Upper lobe of left lung (tissue), 6 donors: ENCODE data around the gene KLF17. TPM values are rescaled to one million over a fixed set of nuclear protein-coding genes. Genes with fewer than 3 reads are reported as not detected.
"Not testable (repeated sequence)": the region's sequence is repeated elsewhere in the genome, so short reads cannot be mapped to it uniquely, and the experiment has no call there.

Experiments used
- ATAC-seq, 2 donors: fragments of 200-7000 bp; cut with Tn5 transposase; one replicate each; pipeline ENCODE4 v1.9.1; 2022; ENCODE audit warnings: mild to moderate bottlenecking in 2 of 2, moderate library complexity in 2 of 2; ENCODE audit not compliant: low FRiP score in 2 of 2
- DNase-seq, 2 donors: peaks; one replicate each; pipeline ENCODE4 v3.0.0-alpha.2; 2019 to 2020
- H3K27ac ChIP-seq, 4 donors: fragments of 200-600 bp; sonication (generic); one replicate each; pipeline ENCODE4 v1.5.1; 2016 to 2019
- H3K27me3 ChIP-seq, 4 donors: fragments of 200-600 bp; sonication (generic); one replicate each; pipeline ENCODE4 v1.5.1; 2017 to 2019
- H3K36me3 ChIP-seq, 4 donors: fragments of 200-600 bp; sonication (generic); one replicate each; pipeline ENCODE4 v1.5.1; 2016 to 2019
- H3K4me1 ChIP-seq, 4 donors: fragments of 200-600 bp; sonication (generic); one replicate each; pipeline ENCODE4 v1.5.1; 2018 to 2019
- H3K4me3 ChIP-seq, 4 donors: fragments of 200-600 bp; sonication (generic); one replicate each; pipeline ENCODE4 v1.5.1; 2017 to 2019; ENCODE audit warnings: mild to moderate bottlenecking in 2 of 4, moderate library complexity in 1 of 4
- H3K9me3 ChIP-seq, 4 donors: fragments of 200-600 bp; sonication (generic); one replicate each; pipeline ENCODE4 v1.5.1; 2018 to 2019
- EP300 ChIP-seq, 4 donors: sonication (generic); formaldehyde crosslinking; IDR thresholded peaks; one replicate each; pipeline ENCODE4 v1.5.1; 2017; ENCODE audit warnings: antibody characterized with exemption in 4 of 4, control low read depth in 2 of 4
- POLR2A ChIP-seq, 4 donors: fragments of 450-650 bp; IDR thresholded peaks; one replicate each; pipeline ENCODE4 v1.5.1; 2016 to 2017; ENCODE audit warnings: antibody characterized with exemption in 4 of 4, mild to moderate bottlenecking in 2 of 4
- POLR2AphosphoS5 ChIP-seq, 2 donors: sonication (generic); formaldehyde crosslinking; IDR thresholded peaks; one replicate each; pipeline ENCODE4 v1.5.1; 2017; ENCODE audit warnings: antibody characterized with exemption in 2 of 2
- WGBS, 2 donors: methylation state at CpG; one replicate each; pipeline ENCODE4 v1.1.5; 2017 to 2018; 5-methylcytosine and 5-hydroxymethylcytosine counted together
- total RNA-seq, 6 donors: library from RNA; depleted of rRNA in 4 of 6; stranded (reverse); fragments of >200 nt in 4 of 6; gene quantifications; one replicate each; pipeline versions ENCODE4 v1.1.0 to v1.2.1, GENCODE V29; 2016 to 2021
- TF ChIP-seq, protein P1 (sequence below), 6 experiments: fragments of 450-650 bp in 4 of 6; fragments of 200-600 bp in 2 of 6; sonication (generic) in 2 of 6; IDR thresholded peaks; one replicate each; pipeline ENCODE4 v1.5.1; 2016 to 2019; ENCODE audit warnings: antibody characterized with exemption in 6 of 6
- donor health status: DM: no; HTN: no; CAD: no; lungs with moderate emphysema.
- donor health status: DM: no; HTN: yes; CAD: no; lungs with severe emphysema.

Gene KLF17
- total RNA-seq, 6 donors from 2014 or later = 0.11 to 0.39 (median 0.33) TPM; not detected in 1

DNA sequence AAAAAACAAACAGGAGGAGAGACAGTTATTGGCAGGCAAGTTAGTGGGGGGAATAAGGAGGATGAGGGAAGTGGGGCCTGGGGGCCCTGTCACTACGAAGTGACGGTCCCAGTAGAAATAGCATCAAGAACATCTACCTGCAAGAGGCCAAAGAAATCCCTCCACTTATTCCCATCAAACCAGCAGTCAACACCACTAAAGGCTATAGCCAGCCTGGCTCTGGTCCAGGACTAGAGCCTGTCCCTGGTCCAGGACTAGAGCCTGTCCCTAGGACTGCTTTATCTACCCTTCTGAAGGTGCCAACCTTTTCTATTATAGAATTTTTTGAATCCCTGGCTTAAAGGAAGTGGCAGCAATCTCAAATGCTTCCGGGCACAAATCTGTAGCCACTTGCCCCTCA is 19.6 kb downstream of the KLF17 start:
- WGBS, 2 donors = 76 to 87% methylated on average over 3 of the region's 3 CpGs
- Histone ChIP-seq H3K9me3 (peaks cover 0 to under 1% (median 0%) of the 10 kb centered on the region in 4 donors), H3K27me3 (no peaks in the 10 kb centered on the region), H3K36me3 (no peaks in the 10 kb centered on the region), H3K27ac (no peak overlapping the region), H3K4me1 (no peaks in the 10 kb centered on the region), H3K4me3 (no peak overlapping the region)
- ATAC-seq = no peak
- DNase-seq = no peak
- no peak for TF ChIP-seq POLR2A (IDR thresholded peaks at IDR 0.05)
- no peak for TF ChIP-seq POLR2AphosphoS5 (IDR thresholded peaks at IDR 0.05)
- TF ChIP-seq EP300 (IDR thresholded peaks at IDR 0.05) = no peak
- TF ChIP-seq, protein P1, sequence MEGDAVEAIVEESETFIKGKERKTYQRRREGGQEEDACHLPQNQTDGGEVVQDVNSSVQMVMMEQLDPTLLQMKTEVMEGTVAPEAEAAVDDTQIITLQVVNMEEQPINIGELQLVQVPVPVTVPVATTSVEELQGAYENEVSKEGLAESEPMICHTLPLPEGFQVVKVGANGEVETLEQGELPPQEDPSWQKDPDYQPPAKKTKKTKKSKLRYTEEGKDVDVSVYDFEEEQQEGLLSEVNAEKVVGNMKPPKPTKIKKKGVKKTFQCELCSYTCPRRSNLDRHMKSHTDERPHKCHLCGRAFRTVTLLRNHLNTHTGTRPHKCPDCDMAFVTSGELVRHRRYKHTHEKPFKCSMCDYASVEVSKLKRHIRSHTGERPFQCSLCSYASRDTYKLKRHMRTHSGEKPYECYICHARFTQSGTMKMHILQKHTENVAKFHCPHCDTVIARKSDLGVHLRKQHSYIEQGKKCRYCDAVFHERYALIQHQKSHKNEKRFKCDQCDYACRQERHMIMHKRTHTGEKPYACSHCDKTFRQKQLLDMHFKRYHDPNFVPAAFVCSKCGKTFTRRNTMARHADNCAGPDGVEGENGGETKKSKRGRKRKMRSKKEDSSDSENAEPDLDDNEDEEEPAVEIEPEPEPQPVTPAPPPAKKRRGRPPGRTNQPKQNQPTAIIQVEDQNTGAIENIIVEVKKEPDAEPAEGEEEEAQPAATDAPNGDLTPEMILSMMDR (IDR thresholded peaks at IDR 0.05) = no peak

DNA sequence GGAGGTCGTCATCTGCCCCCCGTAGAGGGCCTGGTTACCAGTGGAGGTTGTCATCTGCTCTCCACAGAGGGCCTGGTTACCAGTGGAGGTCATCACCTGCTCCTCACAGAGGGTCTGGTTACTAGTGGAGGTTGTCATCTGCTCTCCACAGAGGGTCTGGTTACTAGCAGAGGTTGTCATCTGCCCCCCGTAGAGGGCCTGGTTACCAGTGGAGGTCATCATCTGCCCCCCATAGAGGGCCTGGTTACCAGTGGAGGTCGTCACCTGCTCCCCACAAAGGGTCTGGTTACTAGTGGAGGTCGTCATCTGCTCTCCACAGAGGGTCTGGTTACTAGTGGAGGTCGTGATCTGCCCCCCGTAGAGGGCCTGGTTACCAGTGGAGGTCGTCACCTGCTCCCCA is 20.9 kb downstream of the KLF17 start:
- not testable (repeated sequence) for H3K27me3 ChIP-seq, H3K4me1 ChIP-seq, H3K36me3 ChIP-seq, ATAC-seq, DNase-seq, H3K27ac ChIP-seq, H3K4me3 ChIP-seq
- H3K9me3 ChIP-seq = peaks cover 0 to 11% (median 4%) of the 10 kb centered on the region in 4 donors
- 73% methylated on average over 4 of the region's 8 CpGs; no CpG with 5 or more reads in 1 of the 2 donors for WGBS, 2 donors

DNA sequence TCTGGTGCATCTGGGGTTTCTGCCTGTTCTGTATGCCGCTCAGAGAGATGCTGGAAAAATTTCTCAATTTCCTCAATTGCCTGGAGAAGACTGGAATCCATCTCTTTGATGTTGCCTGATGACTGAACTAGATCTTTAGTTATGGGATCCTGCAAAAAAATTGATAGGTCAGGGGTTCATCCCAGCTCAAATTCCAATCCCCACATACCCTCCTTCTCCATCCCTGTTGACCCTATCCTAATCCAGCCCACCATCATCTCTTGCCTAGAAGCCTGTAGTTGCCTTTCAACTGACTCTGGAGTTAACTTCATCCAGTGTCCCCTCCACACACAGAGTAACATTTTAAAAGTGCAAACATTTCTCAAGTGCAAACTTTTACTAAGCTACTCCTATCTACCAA is 22.9 kb downstream of the KLF17 start, which contains the start of gene KLF18:
TSS of gene KLF18 (minus strand) at position 101 of the 400 bp plus-strand sequence. CDS start at position 101, 0 bp downstream.
- Histone ChIP-seq H3K27me3 (no peaks in the 10 kb centered on the region), H3K4me1 (no peaks in the 10 kb centered on the region), H3K27ac (no peak within 1 kb of the TSS), H3K9me3 (peaks cover 10 to 28% (median 19%) of the 10 kb centered on the region in 4 donors), H3K4me3 (no peak within 1 kb of the TSS), H3K36me3 (no peaks in the 10 kb centered on the region)
- ATAC-seq (no peak), DNase-seq (no peak)
- 85 to 89% methylated on average over 1 of the region's 1 CpG for WGBS, 2 donors
- TF ChIP-seq POLR2A (IDR thresholded peaks at IDR 0.05) = no peak
- TF ChIP-seq, protein P1 (IDR thresholded peaks at IDR 0.05) = no peak
- no peak for TF ChIP-seq EP300 (IDR thresholded peaks at IDR 0.05)
- TF ChIP-seq POLR2AphosphoS5 (IDR thresholded peaks at IDR 0.05) = no peak

DNA sequence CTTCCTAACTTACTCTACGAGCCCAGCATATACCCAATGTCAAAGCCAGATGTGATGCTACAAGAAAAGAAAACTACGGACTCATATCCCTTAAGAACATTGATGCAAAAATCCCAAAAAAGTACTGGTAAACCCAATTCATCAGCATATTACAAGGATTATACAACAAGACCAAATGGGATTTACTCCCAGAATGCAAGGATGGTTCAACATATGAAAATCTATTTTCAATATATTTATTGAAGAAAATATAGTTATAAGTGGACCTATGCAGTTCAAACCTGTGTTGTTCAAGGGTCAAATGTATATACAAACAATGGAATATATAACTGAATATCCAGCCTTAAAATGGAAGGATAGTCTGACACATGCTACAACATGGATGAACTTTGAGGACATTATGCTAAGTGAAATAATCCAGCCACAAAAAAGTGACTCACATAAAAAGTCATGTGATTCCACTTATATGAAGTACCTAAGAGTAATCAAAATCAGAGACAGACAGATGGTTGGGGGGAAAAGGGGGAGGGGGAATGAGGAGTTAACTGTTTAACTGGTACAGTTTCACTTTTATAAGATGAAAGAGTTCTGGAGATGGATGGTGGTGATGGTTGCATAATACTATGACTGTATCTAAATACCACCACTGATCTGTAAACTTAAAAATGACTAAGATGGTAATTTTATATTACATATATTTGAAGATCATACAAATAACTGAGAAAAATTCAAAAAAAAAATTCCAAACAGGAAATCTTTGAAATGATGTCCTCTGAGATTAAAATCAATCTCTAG is 26.5 kb downstream of the KLF17 start:
- TF ChIP-seq POLR2A (IDR thresholded peaks at IDR 0.05) = no peak
- no peak for TF ChIP-seq EP300 (IDR thresholded peaks at IDR 0.05)
- TF ChIP-seq, protein P1 (IDR thresholded peaks at IDR 0.05) = no peak
- no peak for TF ChIP-seq POLR2AphosphoS5 (IDR thresholded peaks at IDR 0.05)
- ATAC-seq = no peak
- 92 to 94% methylated on average over 2 of the region's 2 CpGs for WGBS, 2 donors

DNA sequence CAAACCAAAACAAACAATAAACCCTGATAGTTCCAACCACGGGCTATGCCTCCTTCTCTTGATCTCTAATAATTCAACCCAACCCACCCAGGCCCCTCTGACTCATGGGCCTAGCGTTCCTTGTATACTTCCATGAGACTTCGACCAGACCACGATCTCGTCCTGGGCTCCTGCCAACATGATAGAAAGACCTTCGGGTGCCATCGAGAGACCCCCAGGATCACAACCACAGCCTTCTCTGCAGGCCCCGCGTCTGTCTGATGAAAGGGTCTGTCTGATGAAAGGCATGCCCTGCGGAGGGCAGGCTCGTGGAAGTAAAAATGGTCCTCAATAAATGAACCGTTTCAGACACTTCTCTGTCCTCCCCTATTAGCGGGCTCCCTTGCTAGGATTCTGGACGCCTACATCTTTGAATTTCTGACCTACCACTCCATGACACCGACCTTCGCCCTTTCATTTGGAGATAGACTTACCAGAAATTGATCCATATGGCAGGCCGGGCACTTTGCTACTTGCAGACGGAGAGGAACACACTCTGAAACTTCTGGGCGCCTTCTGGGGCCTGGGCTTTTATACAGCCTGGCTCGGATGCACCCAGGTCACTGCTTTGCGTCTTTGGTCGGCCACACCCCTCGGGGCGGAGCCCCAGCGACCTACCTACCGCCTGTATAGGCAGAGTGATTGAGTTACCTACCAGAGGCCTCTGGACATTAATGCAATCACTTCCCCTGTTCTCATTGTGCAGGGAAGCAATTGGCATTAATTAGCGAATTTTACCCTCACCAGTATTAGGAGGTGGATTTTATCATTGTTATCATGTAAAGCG is 28.1 kb downstream of the KLF17 start:
- no peaks in the 10 kb centered on the region for H3K27me3 ChIP-seq

More for the DNA sequence above, 26.5 kb downstream of the KLF17 start:
- no peaks in the 10 kb centered on the region for H3K27me3 ChIP-seq
- no peaks in the 10 kb centered on the region for H3K36me3 ChIP-seq
- no peak overlapping the region for H3K27ac ChIP-seq
- DNase-seq = no peak
- H3K9me3 ChIP-seq = peaks cover 10 to 28% (median 19%) of the 10 kb centered on the region in 4 donors
- H3K4me3 ChIP-seq = no peak overlapping the region
- no peaks in the 10 kb centered on the region for H3K4me1 ChIP-seq

More for the DNA sequence above, 28.1 kb downstream of the KLF17 start:
- peaks cover 10 to 28% (median 19%) of the 10 kb centered on the region in 4 donors for H3K9me3 ChIP-seq
- 89 to 92% methylated on average over 25 to 28 of the region's 28 CpGs for WGBS, 2 donors
- TF ChIP-seq EP300 (IDR thresholded peaks at IDR 0.05) (no peak), POLR2A (IDR thresholded peaks at IDR 0.05) (no peak)
- TF ChIP-seq, protein P1 (IDR thresholded peaks at IDR 0.05) = no peak
- H3K4me3 ChIP-seq = no peak overlapping the region
- DNase-seq = peak in 1 of 2 donors; percentile 64
- no peaks in the 10 kb centered on the region for H3K4me1 ChIP-seq
- H3K27ac ChIP-seq = no peak overlapping the region
- ATAC-seq = no peak
- no peaks in the 10 kb centered on the region for H3K36me3 ChIP-seq
